Measurements from ENCODE around the gene ETAA1.

ETAA1 gene

GRCh38 chr2:67397143-67397986, at the start of gene ETAA1:
Gene ETAA1, plus strand, starts transcription at chr2:67397333. Its CDS starts 116 bp downstream, at chr2:67397449.
- DNase-seq = peak; percentile 89

- no peak for DNase-seq
Observed at GRCh38 chr2:67366832-67367412, 30.2 kb upstream of the ETAA1 start.

DNA sequence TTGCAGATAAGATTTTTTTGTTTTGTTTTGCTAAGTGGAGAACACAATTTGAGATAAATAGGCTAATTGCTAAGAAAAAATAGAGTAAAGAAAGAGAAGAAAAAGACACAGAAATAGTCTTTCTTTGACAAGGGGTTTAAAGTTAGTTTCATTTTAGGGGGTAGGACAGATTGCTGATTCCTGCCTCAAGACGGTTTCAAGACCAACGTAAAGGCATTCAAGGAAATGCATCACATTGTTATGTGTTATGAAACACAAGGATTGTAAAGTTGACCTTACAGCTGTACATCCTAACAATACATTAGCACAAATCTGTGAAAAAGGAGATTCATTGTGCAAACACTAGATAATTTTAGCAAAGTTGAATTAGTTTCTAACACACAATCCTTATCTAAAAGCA, 22.7 kb upstream of the ETAA1 start:
- DNase-seq = no peak

- no peak for DNase-seq
Observed at GRCh38 chr2:67374949-67375348, 22.2 kb upstream of the ETAA1 start.

GRCh38 chr2:67378555-67378954, 18.6 kb upstream of the ETAA1 start:
- DNase-seq = no peak

DNA sequence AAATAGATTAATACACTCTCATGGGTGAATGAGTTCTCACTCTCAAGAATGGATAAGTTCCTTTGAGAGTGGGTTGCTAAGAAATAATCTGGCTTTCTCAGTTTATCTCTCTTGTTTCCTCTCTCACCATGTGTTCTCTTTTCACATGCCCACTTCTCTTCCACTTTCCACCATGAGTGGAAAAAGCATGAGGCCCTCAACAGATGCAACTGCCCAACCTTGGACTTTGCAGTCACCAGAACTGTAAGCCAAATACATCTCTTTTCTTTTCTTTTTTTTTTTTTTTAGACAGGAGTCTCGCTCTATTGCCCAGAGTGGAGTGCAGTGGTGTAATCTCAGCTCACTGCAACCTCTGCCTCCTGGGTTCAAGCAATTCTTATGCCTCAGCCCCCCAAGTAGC, 18.1 kb upstream of the ETAA1 start:
- no peak for DNase-seq

DNA sequence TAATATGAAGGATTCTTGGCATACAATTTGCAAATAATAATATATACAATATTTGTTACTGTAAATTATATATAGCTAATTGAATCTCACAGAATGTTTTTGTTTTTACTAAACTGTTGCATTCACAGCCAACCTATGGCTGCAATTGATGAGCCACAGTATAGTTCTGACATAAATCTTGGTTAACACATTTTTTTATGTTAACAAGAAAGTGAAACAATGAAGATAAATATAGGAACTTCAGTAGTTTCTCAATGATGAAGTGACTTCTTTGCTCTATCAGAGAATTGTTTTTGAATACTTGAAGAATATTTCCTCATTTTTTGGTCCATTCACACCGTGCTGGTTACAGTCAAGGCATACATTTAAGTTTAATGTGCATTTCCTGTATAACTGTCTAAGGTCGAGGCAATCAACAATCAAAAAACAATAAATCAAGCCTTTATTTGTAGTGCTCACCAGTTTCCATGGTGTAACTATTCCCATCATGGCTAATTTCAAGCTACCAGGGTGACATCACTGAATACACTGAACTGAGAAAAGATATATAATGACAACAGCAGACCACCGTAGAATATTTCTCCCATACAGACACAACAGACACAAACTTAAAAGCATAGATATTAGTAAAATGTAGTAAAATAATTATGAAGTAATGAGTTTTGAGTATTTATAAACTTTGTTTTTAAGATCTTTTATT, 12.9 kb upstream of the ETAA1 start:
- DNase-seq = peak; percentile 59

DNA sequence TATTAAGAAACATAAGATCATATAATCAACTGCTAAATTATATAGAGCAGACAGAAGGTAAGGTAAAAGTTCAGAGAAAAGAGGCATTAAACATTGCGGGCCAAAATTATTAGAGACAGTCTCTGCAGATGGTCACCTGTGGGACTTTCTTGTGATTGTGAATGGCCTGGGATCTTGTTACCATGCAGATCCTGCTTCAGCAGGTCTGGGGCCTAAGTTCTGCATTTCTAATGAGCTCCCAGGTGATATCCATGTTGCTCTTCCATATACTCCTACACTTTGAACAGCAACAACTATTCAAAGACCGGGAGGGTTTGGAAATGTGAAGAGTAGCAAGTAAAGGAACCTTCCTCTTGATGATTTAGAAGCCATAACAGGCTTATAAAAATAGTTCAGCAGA, 8.5 kb upstream of the ETAA1 start:
- no peak for DNase-seq

DNA sequence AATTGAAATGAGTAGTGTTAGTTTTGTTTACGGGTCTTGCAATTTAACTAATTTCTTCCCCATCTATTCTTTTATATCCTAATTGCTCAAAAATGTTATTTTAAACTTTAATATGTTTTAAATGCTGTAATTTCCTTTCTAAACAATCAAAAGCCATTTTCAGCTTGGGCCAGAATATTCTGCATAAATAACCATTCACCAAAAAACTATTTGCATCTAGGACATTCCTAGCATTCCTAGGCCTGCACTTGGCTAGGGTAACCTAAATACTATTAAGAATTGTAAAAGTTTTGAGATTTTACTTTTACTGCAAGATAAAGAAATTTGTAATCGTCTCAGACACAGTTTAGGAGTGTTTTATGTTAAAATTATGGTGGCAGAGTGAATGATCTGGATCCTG, 7.8 kb upstream of the ETAA1 start:
- DNase-seq = no peak

GRCh38 chr2:67389788-67390187, 7.3 kb upstream of the ETAA1 start:
- DNase-seq = no peak

DNA sequence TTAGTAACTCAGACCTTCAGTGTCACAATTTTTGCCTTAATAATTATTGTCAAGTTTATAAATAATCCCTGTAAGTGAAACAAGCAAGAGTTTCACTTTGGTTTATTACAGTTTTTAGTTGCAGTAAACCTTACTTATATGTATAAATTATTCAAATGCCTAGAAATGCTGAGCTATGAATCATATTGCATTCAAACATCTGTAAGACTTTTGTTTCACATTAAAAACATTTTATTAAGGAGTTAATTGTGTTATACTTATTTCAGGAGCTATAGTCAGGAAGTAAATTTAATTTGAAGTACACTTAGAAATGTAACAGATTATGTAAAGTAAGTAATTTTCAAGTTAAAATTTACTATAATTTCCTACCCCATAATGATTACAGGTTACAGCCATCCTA, 3.9 kb upstream of the ETAA1 start:
- DNase-seq = no peak

GRCh38 chr2:67394734-67395133, 2.4 kb upstream of the ETAA1 start:
- DNase-seq = no peak

DNA sequence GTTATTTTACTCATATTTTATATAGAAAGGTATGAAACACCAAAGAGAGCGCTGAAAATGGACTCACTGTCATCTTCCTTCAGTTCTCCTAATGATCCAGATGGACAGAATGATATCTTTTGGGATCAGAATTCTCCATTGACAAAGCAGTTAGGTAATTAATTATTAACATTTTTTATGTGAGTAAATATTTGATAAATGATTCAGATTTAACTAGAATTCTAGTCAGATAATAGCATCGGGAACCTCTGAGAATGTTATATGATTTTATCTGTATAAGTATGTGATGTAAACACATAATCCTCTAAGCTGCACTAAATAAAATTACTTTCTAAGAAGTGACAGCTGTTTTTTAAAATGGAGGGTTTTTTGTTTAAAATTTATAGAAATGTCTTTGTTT, 2.0 kb downstream of the ETAA1 start:
- DNase-seq = no peak

GRCh38 chr2:67399831-67400489, 2.8 kb downstream of the ETAA1 start:
- DNase-seq = no peak

- DNase-seq = no peak
Observed at GRCh38 chr2:67400560-67401485, 3.7 kb downstream of the ETAA1 start.

DNA sequence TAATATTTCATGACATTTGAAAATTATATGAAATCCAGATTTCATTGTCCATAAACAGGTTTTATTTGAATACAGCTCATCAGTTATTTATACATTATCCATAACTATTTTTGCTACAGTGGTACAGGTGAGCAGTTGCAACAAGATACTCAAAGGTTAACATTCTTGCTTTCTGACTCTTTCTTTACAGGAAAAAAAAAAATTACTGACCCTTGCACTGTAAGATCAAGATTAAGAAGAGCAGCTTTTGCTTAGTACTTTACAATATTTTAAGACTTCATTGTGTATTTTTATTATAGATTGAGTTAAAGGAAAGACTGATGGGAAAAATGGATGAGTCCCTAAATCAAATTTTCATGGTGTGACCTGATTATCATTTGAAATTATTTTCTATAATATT, 11.2 kb downstream of the ETAA1 start:
- no peak for DNase-seq

- no peak for DNase-seq
Observed at GRCh38 chr2:67412424-67412823, 15.3 kb downstream of the ETAA1 start.

GRCh38 chr2:67414867-67415266, 17.7 kb downstream of the ETAA1 start:
- no peak for DNase-seq

DNA sequence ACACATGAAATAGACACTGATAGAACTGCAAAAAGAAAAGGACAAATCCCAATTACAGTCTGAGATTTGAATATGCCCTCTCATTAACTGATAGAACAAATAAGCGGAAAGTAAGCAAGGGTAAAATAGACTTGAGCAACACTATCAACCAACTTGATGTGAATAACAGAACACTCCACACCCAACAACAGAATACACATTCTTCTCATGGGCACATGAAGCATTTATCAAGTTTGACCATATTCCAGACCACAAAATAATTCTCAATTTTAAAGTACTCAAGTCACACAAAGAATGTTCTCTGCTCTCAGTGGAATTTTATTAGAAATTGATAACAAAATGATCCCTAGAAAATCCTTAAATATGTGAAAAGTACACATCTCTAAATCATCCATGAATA, 19.0 kb downstream of the ETAA1 start:
- DNase-seq = no peak

DNA sequence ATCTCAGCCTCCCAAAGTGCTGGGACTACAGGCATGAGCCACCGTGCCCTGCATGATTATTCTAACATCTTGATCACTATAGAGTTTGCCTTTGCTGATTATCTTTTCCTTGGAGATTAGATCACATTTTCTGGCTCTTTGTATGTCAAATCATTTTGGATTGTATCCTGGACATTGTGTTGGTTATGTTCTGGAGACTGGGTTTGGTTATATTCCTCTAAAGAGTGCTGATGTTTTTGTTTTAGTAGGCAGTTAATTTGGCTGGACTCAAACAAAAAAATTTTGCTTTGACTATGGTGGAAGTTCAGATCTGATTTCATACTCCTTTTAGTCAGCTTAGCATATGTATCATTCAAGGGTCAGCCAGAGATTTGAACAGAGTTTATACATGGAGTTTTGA, 26.4 kb downstream of the ETAA1 start:
- no peak for DNase-seq

DNA sequence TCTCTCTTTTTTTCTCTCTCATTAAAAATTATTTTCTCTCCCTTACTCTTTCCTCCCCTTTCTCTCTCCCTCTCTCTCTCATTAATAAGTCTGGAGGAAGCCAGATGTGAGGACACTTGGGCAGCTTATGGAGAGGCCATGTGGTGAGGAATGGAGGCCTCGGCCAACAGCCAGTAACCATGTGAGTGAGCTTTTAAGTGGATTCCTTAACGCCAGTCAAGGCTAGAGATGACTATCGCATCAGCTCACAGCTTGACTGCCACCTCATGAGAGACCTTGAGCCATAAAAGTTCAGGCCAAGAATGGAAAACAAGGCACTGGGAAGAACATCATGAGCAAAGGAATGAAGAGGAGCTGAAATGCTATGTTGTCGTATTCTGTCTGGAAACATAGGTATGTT, 39.1 kb downstream of the ETAA1 start:
- DNase-seq = no peak

GRCh38 chr2:67437114-67437513, 40.0 kb downstream of the ETAA1 start:
- no peak for DNase-seq
